HG02571 (cell line): ENCODE results near the gene EDDM3A.
"Not testable (repeated sequence)": the region's sequence is repeated elsewhere in the genome, so short reads cannot be mapped to it uniquely, and the experiment has no call there.

Experiments used
- ATAC-seq: cut with Tn5 transposase; IDR thresholded peaks from one replicate; pipeline ENCODE4 v1.9.1; 2021; ENCODE audit warnings: mild to moderate bottlenecking, moderate library complexity; ENCODE audit not compliant: unreplicated experiment

The EDDM3A gene

GRCh38 chr14:20745571-20746358, at the start of gene EDDM3A:
Gene EDDM3A, plus strand, starts transcription at chr14:20745887. Its CDS starts 1,694 bp downstream, at chr14:20747581.
- no peak for ATAC-seq

GRCh38 chr14:20696764-20697163, 48.9 kb upstream of the EDDM3A start:
- ATAC-seq: no peak

GRCh38 chr14:20697273-20698017, 48.2 kb upstream of the EDDM3A start:
- ATAC-seq: no peak

- ATAC-seq: no peak
These were observed 47.7 kb upstream of the EDDM3A start for GRCh38 chr14:20698018-20698329.

GRCh38 chr14:20698934-20699333, 46.8 kb upstream of the EDDM3A start:
- no peak for ATAC-seq

- ATAC-seq: no peak
These were observed 45.8 kb upstream of the EDDM3A start for GRCh38 chr14:20699931-20700330.

GRCh38 chr14:20700965-20701364, 44.7 kb upstream of the EDDM3A start:
- ATAC-seq: not testable (repeated sequence)

GRCh38 chr14:20706657-20707355, 38.9 kb upstream of the EDDM3A start:
- no peak for ATAC-seq

- no peak for ATAC-seq
These were observed 38.1 kb upstream of the EDDM3A start for GRCh38 chr14:20707622-20708021.

GRCh38 chr14:20711261-20711660, 34.4 kb upstream of the EDDM3A start:
- no peak for ATAC-seq

- no peak for ATAC-seq
These were observed 34.0 kb upstream of the EDDM3A start for GRCh38 chr14:20711685-20712084.

GRCh38 chr14:20712904-20713303, 32.8 kb upstream of the EDDM3A start:
- ATAC-seq: no peak

- ATAC-seq: no peak
These were observed 31.0 kb upstream of the EDDM3A start for GRCh38 chr14:20714593-20715250.

- no peak for ATAC-seq
These were observed 25.9 kb upstream of the EDDM3A start for GRCh38 chr14:20719777-20720176.

GRCh38 chr14:20720741-20721140, 24.9 kb upstream of the EDDM3A start:
- no peak for ATAC-seq

- no peak for ATAC-seq
These were observed 23.7 kb upstream of the EDDM3A start for GRCh38 chr14:20722016-20722415.

- ATAC-seq: no peak
These were observed 22.2 kb upstream of the EDDM3A start for GRCh38 chr14:20723488-20723887.

GRCh38 chr14:20726121-20726520, 19.6 kb upstream of the EDDM3A start:
- not testable (repeated sequence) for ATAC-seq

- ATAC-seq: no peak
These were observed 19.2 kb upstream of the EDDM3A start for GRCh38 chr14:20726531-20726930.

- no peak for ATAC-seq
These were observed 14.8 kb upstream of the EDDM3A start for GRCh38 chr14:20730891-20731290.

GRCh38 chr14:20732477-20732876, 13.2 kb upstream of the EDDM3A start:
- ATAC-seq: no peak
